SJSA1 (cell line): ENCODE results near the gene HOXB2. TPM values are rescaled to one million over a fixed set of nuclear protein-coding genes. Genes with fewer than 3 reads are reported as not detected.

Source experiments
- DNase-seq, 2 experiments: peaks; one replicate each; pipeline ENCODE4 v3.0.0-alpha.2; 2015 to 2020; ENCODE audit warnings: low spot score in 2 of 2, low read depth in 1 of 2
- H3K27ac ChIP-seq: fragments of 250-450 bp; sonication (Bioruptor Pico); 2 replicates; pipeline ENCODE4 v1.5.1; 2020; ENCODE audit warnings: mild to moderate bottlenecking, moderate library complexity
- H3K27me3 ChIP-seq: fragments of 250-450 bp; sonication (Bioruptor Pico); replicated peaks from 2 replicates; pipeline ENCODE4 v1.5.1; 2020; ENCODE audit warnings: mild to moderate bottlenecking, moderate library complexity
- H3K36me3 ChIP-seq: fragments of 250-450 bp; sonication (Bioruptor Pico); 2 replicates; pipeline ENCODE4 v1.5.1; 2020; ENCODE audit warnings: mild to moderate bottlenecking
- H3K4me1 ChIP-seq: fragments of 250-450 bp; sonication (Bioruptor Pico); replicated peaks from 2 replicates; pipeline ENCODE4 v1.6.1; 2021; ENCODE audit warnings: mild to moderate bottlenecking
- H3K4me3 ChIP-seq: fragments of 250-450 bp; sonication (Bioruptor Pico); 2 replicates; pipeline ENCODE4 v1.5.1; 2020; ENCODE audit warnings: mild to moderate bottlenecking
- H3K9me3 ChIP-seq: fragments of 250-450 bp; sonication (Bioruptor Pico); replicated peaks from 2 replicates; pipeline ENCODE4 v1.5.1; 2020; ENCODE audit warnings: mild to moderate bottlenecking
- total RNA-seq: library from RNA; depleted of rRNA; stranded (reverse); fragments of >200 nt; shearing (Covaris generic); gene quantifications from 2 replicates; pipeline ENCODE4 v1.2.3, GENCODE V29; 2014

The HOXB2 gene
- total RNA-seq, 1 experiment from 2014 or later: 10.5 TPM

DNA sequence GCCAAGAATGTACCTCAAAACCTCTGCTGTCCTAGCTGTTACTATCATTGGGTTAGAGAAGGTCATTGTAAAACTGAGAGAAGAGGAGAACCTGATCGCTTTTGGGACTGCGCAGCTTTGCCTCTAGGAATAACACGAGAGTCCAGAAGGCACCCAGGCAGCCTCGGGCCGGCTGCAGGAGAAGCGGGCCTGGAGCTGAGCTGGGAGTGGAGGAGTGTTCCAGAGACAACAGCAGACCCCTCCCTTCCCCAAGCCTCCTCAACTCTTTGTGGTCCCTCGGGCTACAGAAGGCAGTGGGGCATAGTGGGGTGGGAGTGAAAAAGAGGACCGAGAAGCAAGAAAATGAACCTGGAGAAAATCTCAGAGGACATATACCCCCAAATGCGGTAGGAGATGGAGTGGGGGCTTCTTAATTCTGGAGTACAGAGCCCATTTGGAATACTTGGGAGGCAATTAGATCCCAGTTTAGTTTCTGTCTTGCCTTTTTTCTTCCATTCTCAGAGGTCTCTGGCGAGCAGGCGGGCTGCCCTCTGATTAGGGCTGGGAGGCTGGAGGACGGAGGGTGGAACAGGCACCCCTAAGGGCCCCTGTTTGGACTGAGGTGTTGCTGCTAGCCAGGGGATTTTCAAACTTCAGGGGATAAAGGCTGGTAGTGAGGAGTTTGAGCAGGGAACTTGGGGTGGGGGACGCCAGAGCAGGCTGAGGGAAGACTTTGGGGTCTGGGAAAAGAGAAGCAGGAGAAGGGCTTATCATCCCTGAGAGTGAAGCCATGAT lies 13.3 kb upstream of the HOXB2 start:
- no peaks in the 10 kb centered on the region; the same call in 1 of the 2 replicates for H3K4me1 ChIP-seq
- no peaks in the 10 kb centered on the region for H3K36me3 ChIP-seq
- no peaks in the 10 kb centered on the region for H3K9me3 ChIP-seq
- no peak overlapping the region for H3K4me3 ChIP-seq
- DNase-seq: no peak
- no peak overlapping the region for H3K27ac ChIP-seq
- no peaks in the 10 kb centered on the region for H3K27me3 ChIP-seq

DNA sequence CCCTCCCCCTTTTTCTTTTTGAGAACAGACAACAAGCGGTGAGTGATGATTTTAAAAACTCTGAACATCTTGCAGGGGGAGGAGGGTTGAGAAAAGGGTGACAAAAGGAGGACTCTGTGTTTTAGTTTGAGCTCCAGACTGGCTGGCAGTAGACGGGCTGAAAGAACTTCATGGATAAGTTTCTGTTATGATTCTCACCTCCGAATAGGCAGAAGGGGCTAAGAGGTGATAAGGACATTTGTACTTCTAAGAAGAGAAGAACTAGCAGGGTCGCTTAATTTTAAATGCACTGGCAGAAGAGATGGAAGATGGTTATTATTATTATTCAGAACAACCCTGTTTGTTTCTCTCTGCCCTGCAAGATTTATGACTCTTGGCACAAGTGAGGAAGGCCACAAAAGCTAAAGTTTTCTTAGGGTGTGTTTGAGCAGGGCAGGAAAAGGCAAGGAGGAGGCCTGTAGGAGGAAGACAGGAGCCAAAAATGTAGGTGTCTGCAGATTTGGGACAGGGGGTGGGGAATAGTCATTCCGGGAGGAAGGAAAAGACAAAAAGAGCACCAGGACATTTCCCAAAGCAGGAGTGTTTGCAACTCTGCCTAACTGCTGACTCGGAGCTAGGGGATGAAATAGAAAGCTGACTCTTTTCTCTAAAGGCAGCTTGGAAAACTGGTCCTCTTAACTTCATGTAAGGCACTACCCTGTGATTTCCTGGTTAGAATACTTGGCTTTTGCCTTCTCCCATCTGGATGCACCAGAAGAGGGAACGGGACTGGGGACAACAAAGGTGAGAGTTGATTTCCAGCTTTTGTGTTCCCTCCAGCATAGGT lies 11.9 kb upstream of the HOXB2 start:
- no peak for DNase-seq
- Histone ChIP-seq H3K36me3 (no peaks in the 10 kb centered on the region), H3K27ac (no peak overlapping the region), H3K27me3 (no peaks in the 10 kb centered on the region), H3K9me3 (no peaks in the 10 kb centered on the region), H3K4me1 (no peaks in the 10 kb centered on the region; the same call in 1 of the 2 replicates), H3K4me3 (no peak overlapping the region)

DNA sequence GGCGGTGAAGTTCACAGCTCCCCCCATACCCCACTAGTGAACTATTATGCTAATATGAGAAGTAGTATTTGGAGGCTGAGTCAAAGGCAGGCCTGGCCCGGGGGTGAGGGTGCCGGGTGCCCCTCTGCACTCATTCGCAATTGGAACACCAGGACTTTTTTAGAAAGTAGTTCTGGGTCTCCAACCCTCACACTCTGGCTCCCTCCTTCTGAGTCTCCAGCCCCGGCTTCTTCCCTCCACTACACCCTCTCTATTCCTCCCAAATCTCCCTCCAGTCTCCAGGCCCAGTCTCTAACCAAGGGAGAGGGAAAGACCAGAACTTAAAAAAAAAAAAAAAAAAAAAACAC lies 11.3 kb upstream of the HOXB2 start:
- Histone ChIP-seq H3K27ac (no peak overlapping the region), H3K9me3 (no peaks in the 10 kb centered on the region), H3K27me3 (no peaks in the 10 kb centered on the region), H3K4me1 (no peaks in the 10 kb centered on the region; the same call in 1 of the 2 replicates), H3K4me3 (no peak overlapping the region), H3K36me3 (no peaks in the 10 kb centered on the region)
- no peak for DNase-seq

DNA sequence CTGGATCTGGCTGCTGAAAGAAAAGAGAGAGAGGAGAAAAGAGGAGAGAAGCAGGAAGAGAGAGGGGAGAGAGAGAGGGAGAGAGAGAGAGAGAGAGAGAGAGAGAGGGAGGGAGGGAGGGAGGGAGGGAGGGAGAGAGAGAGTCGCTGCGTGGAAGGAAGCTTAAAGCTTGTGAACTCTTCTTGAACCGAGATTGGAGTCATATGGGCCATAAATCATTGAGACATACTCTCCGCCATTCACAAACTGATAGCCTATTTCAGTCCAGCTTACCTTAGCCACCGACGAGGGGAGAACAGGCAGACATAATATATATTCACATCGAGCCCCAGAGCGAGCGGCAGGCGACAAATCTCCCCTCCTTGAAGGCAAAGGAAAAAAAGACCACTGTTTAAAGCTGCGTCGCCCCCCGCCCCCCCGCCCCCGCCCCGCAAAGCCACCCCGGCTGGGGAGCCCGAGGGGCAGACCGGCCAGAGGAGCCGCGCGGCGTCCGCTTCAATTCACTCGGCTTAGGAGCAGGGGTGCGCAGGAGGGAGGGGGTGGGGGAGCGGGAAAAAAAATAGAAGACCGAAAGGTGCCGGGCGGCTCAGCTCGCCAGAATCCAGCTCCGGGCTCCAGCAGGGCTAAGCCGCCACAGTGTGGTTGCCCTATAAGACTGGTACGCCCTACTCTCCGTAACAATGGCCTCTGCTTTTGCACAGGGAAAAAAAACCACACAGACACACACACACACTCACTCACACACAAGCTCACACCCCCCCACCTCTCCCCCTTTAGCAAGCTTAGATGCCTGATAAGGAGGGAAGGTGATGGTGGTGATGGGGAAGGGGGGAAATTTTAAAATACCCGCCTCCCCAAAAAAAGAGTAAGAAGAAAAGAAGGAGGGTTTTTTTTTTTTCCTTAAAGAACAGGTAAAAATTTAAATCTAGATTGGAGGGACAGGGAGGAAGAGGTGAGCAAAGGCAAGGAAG lies 10.6 kb upstream of the HOXB2 start:
- Histone ChIP-seq H3K4me1 (no peaks in the 10 kb centered on the region; the same call in 1 of the 2 replicates), H3K27me3 (no peaks in the 10 kb centered on the region), H3K36me3 (peaks cover 3% of the 10 kb centered on the region; the same call in 1 of the 2 replicates), H3K4me3 (peak overlapping the region; percentile 31), H3K27ac (no peak overlapping the region), H3K9me3 (no peaks in the 10 kb centered on the region)
- DNase-seq: peak in 1 of 2 experiments; percentile 42

DNA sequence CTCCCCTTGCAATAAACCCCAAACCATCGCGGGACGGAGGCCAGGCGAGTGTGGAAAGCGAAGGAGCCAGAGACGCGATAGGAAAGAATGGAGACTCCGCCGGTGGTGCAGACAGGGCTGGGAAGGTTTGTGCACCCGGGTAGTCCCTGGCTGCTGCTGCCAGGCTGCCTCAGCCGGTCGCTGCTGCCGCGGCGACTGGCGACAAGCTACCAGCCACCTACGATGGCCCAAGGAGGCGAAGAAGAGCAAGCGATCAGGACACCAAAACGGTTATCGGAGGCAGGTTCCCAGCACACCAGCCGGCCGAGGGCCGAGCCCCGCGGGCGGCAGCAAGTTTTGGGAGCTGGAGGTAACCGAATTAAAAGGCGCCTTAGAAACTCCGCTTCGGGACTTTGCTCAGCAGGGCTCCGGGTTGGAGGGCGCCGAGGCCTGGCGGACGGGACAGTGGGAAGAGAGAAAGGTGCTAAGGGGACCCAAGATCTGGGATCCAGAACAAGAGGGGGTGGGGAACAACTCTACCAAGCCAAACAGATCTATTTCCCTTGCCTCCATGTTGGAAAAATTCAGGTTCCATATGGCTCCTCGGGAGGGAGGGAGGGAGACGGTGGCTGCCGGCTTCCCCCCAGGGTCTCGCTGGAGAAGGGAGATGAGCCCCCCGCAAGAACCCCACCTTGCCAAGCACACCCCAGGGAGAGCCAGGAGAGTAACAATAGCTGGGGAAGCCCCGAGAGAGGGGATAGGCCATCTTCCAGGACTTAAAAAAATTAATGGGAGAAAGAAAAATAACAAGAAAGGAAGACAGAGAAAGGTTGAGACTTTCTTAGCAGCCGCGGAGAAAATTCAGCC lies 9.7 kb upstream of the HOXB2 start:
- Histone ChIP-seq H3K27ac (no peak overlapping the region), H3K36me3 (peaks cover 10% of the 10 kb centered on the region; the same call in 1 of the 2 replicates), H3K27me3 (no peaks in the 10 kb centered on the region), H3K4me3 (no peak overlapping the region), H3K9me3 (no peaks in the 10 kb centered on the region), H3K4me1 (no peaks in the 10 kb centered on the region; the same call in 1 of the 2 replicates)
- DNase-seq: no peak

DNA sequence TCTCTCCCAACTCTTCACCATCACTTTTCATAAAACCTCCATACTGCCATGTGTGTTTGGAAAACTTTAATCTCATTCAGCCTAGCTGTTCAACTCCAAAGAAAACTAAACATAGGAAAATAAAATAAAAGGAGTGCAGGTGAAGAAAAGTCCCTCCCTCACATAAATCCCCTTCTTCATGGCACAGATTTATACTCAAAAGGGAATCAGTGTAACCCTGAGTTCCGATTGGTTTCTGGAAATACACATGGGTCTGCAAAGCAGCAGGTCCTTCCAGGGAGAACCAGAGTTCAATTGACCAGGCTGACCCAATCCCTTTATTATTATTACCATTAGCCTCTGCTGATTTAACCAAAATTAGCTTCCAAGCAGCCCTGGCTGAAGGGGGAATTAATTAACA lies 8.9 kb upstream of the HOXB2 start:
- Histone ChIP-seq H3K36me3 (peaks cover 10% of the 10 kb centered on the region; the same call in 1 of the 2 replicates), H3K27me3 (no peaks in the 10 kb centered on the region), H3K4me3 (no peak overlapping the region), H3K4me1 (no peaks in the 10 kb centered on the region; the same call in 1 of the 2 replicates), H3K9me3 (no peaks in the 10 kb centered on the region), H3K27ac (no peak overlapping the region)
- DNase-seq: no peak

DNA sequence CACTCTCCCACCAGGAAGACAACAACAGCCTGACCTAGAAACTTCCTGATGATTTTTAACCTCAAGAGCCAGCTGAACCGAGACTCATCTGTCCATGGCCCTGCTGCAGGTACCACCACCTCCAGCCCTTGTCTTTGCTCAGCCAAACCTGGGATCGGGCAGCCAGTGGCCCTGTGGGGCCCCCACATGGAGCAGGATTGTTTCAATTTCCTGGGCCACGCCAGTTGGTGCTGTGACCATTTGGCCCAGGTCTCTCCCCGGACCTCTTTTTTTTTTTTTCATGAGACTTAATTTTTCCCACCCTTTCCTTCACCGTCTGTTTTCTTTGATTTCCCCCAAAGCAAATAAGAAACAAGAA lies 8.3 kb upstream of the HOXB2 start:
- no peak for DNase-seq
- Histone ChIP-seq H3K4me1 (no peaks in the 10 kb centered on the region; the same call in 1 of the 2 replicates), H3K27ac (no peak overlapping the region), H3K4me3 (no peak overlapping the region), H3K27me3 (no peaks in the 10 kb centered on the region), H3K36me3 (peaks cover 10% of the 10 kb centered on the region; the same call in 1 of the 2 replicates), H3K9me3 (no peaks in the 10 kb centered on the region)

DNA sequence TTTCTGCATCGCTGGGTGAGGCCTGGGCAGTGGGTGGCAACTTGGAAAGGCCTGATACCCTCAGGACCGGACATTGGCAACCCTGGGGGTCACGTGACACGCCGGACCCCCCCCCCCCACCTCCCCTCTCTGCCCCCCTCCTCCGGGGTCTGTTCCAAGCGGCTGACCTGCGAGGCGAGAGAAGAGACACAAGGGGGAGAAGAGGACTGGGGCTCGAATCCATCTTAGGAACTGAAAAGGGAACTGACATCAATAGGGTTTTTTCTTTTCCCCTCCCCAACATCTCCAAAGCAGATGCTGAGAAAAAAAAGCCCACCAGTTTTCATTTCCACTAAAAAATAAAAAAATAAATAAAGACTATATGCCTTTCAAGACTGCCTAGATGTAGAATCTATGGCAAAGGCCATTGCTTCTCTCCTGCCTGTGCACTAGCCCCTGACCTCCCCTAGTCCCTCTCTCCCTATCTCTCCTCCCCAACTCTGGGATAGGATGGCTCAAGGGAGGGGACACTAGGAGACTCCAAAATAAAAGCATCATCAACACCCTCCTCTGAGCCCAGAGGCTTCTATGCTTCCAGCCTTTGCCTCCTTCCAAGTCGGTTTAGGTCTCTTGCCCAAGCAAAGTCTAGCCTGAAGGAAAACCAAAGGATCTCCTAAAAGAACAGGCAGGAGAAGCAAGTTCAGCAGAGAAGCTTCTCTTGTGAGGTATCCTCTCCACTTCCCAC lies 7.7 kb upstream of the HOXB2 start:
- no peak overlapping the region for H3K27ac ChIP-seq
- no peak overlapping the region for H3K4me3 ChIP-seq
- no peaks in the 10 kb centered on the region for H3K9me3 ChIP-seq
- H3K36me3 ChIP-seq: peaks cover 10% of the 10 kb centered on the region; the same call in 1 of the 2 replicates
- DNase-seq: no peak
- no peaks in the 10 kb centered on the region for H3K27me3 ChIP-seq
- H3K4me1 ChIP-seq: no peaks in the 10 kb centered on the region; the same call in 1 of the 2 replicates

DNA sequence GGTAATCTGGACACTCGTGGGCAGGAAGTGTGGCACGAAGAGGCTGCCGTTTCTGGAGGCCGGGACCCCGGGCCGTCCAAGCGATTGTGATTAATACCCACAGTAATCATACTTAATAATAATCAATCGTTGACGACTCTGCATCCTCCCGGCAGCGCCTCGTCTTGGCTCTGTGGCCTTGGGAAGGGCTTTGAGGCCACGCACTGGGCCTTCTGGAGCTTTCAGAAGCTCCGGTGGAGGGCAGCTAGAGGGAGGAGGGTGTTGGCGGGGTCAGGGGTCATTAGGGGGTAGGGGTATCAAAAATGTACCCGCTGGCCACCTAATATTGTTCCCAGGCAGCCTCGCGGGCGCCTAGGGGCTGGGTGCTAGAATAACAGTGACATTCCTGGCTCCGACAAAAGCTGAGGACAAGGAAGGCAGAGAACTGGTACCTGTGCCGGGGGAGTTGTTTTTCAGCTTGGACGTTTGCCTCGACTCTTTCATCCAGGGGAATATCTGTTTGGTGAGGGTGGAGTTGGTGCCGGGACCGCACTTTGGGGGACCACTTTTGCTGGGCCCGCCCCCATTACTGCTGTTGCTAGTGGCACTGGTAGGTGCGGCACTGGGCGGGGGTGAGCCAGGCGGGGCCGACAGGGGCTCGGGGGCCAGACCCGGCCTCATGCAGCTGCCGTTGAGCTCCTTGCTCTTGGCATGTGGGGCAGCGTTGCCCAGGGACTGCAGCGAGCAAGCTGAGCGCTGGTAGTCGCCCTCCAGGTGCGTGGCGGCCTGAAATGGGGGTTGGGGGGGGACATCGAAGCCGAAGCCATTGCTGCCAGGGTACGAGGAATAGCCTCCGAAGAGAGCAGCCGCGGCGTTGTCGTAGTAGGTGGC lies 6.9 kb upstream of the HOXB2 start:
- DNase-seq: no peak
- no peak overlapping the region for H3K4me3 ChIP-seq
- no peaks in the 10 kb centered on the region; the same call in 1 of the 2 replicates for H3K4me1 ChIP-seq
- H3K36me3 ChIP-seq: peaks cover 10% of the 10 kb centered on the region; the same call in 1 of the 2 replicates
- no peak overlapping the region for H3K27ac ChIP-seq
- H3K27me3 ChIP-seq: no peaks in the 10 kb centered on the region
- H3K9me3 ChIP-seq: no peaks in the 10 kb centered on the region

DNA sequence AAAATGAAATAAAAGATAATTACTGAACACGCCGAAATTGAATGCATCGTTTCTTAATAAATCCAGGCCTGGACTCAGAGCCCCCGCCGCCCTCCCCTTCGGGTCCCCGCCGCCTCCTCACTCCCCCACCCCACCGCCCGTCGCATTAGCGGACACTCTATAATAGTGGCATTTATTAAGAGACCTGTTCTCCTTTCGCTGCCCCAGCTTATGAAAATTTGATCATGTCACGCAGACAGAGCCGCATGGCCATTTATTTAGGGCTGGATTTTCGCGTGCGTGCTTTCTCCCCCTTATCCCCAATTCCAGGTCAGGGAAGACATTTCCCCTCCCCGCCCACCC lies 6.3 kb upstream of the HOXB2 start:
- Histone ChIP-seq H3K9me3 (no peaks in the 10 kb centered on the region), H3K4me3 (no peak overlapping the region), H3K4me1 (no peaks in the 10 kb centered on the region; the same call in 1 of the 2 replicates), H3K27ac (no peak overlapping the region), H3K27me3 (no peaks in the 10 kb centered on the region), H3K36me3 (peaks cover 10% of the 10 kb centered on the region; the same call in 1 of the 2 replicates)
- DNase-seq: no peak

DNA sequence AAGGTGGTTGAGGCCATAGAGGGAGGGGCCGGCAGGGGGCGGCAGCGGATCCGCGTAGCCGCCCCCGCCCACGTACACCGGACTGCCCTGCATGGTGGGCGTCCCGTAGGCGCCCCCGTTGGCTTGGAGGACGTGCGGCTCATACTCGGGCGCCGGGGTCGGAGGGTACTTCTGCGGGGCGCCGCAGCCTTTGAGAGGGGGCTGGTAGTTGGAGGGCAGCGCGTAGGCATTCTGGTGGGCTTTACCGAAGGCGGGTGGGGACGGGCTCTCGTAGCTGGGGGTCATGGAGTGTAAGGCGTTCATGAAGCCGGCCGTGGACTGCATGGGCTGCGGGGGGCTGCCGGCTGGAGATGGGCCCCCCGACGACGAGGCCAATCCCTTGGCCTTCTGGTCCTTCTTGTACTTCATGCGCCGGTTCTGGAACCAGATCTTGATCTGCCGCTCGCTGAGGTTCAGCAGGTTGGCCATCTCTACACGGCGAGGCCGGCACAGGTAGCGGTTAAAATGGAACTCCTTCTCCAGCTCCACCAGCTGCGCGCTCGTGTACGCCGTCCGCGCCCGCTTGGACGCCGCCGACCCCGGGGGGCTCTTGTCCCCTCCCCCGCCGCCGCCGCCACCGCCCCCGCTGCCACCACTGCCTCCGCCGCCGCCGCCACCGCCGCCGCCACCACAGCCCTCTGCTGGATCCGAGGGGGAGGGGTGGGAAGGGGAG lies 5.7 kb upstream of the HOXB2 start:
- no peak overlapping the region for H3K27ac ChIP-seq
- no peaks in the 10 kb centered on the region for H3K27me3 ChIP-seq

More for the DNA sequence above, 5.7 kb upstream of the HOXB2 start:
- Histone ChIP-seq H3K36me3 (peaks cover 10% of the 10 kb centered on the region; the same call in 1 of the 2 replicates), H3K4me3 (no peak overlapping the region), H3K4me1 (no peaks in the 10 kb centered on the region; the same call in 1 of the 2 replicates), H3K9me3 (no peaks in the 10 kb centered on the region)
- DNase-seq: no peak
